ENCODE results near the gene ABCA12. TPM values are rescaled to one million over a fixed set of nuclear protein-coding genes. Genes with fewer than 3 reads are reported as not detected.

Gene ABCA12
- total and polyA plus RNA-seq, 2 donors (not counting 3 experiments of a cell fraction or from before 2014, with no cell fraction given) = not detected

GRCh38 chr2:215136669-215137328, 1.6 kb downstream of the ABCA12 start:
- H3K9me3 ChIP-seq (replicated peaks; ENCODE audit: control insufficient read depth, insufficient read depth, low read length) = no peaks in the 10 kb centered on the region
- BruUV-seq (replicated peaks) = no TSS peak
- ChIA-PET POLR2A (no interaction called here), CTCF (no interaction called here)
- FAIRE-seq (no peak), DNase-seq (ENCODE audit: low read depth, low spot score) (no peak)
- H3K27ac ChIP-seq (ENCODE audit: insufficient read depth, low read depth, low read length) = no peak overlapping the region
- no peak overlapping the region for H3K9ac ChIP-seq (replicated peaks; ENCODE audit: extremely low read depth, insufficient read depth, low read length)
- intact Hi-C loops (cut with micrococcal nuclease) = no loop called here
- H3K79me2 ChIP-seq (ENCODE audit: control insufficient read depth, insufficient read depth, low read length) = no peaks in the 10 kb centered on the region
- H3K36me3 ChIP-seq (ENCODE audit: control insufficient read depth in 2 of 2, extremely low read depth in 1 of 2, insufficient read depth in 2 of 2, low read length in 2 of 2) = no peaks in the 10 kb centered on the region
- H3K4me1 ChIP-seq (ENCODE audit: control insufficient read depth, extremely low read depth, insufficient read depth, low read length) = no peaks in the 10 kb centered on the region
- H3K9me1 ChIP-seq (replicated peaks; ENCODE audit: control insufficient read depth, extremely low read depth, insufficient read depth, low read length) = no peaks in the 10 kb centered on the region
- no peak overlapping the region for H3K4me3 ChIP-seq (replicated peaks in 1 of 3; ENCODE audit: insufficient read depth in 1 of 3, low read depth in 1 of 3, low read length in 3 of 3)
- H2AFZ ChIP-seq (ENCODE audit: low read depth, low read length) = no peak overlapping the region
- no peaks in the 10 kb centered on the region for H4K20me1 ChIP-seq (replicated peaks; ENCODE audit: control insufficient read depth, extremely low read depth, insufficient read depth, low read length)
- no peak for TF ChIP-seq GATA2 (IDR thresholded peaks at IDR 0.05; ENCODE audit: insufficient read depth, insufficient read length, low read depth, low read length)
- no peak for TF ChIP-seq POLR2A (IDR thresholded peaks at IDR 0.05; ENCODE audit: low read depth, low read length)
- peaks cover 0 to 2% of the 10 kb centered on the region in 2 experiments for H3K27me3 ChIP-seq (ENCODE audit: control insufficient read depth in 2 of 2, insufficient read depth in 2 of 2, low read length in 2 of 2)
- H3K4me2 ChIP-seq (ENCODE audit: insufficient read depth, low read length) = no peak overlapping the region
- dilution Hi-C loops (cut with MboI; ENCODE audit: extremely low pct_ligation_motif_present, low sequenced_read_pairs) = no loop called here

DNA sequence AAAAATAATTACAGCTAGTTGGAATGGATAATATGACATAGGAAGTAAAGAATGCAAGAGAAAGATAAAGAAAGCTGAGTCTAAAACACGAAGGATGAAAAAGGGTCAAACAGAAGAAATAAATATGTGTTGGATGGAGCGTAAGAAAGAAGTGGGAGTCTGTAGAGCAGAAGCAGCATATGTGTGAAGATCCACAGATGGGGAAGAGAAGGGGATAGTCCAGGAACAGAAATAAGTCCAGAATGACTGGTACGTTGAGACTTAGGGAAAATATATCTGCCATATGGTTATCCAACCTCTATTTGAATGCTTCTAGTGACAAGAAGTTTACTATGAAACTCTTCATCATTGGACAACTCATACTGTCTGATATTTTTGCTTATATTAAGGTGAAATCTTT, 18.0 kb downstream of the ABCA12 start:
- no peak overlapping the region for H3K4me2 ChIP-seq (ENCODE audit: insufficient read depth, low read length)
- FAIRE-seq (no peak), DNase-seq (ENCODE audit: low read depth, low spot score) (no peak)
- H3K27me3 ChIP-seq (ENCODE audit: control insufficient read depth in 2 of 2, insufficient read depth in 2 of 2, low read length in 2 of 2) = no peaks in the 10 kb centered on the region
- H3K9ac ChIP-seq (replicated peaks; ENCODE audit: extremely low read depth, insufficient read depth, low read length) = no peak overlapping the region
- POLR2A ChIA-PET = no interaction called here
- no TSS peak for BruUV-seq (replicated peaks)
- H4K20me1 ChIP-seq (replicated peaks; ENCODE audit: control insufficient read depth, extremely low read depth, insufficient read depth, low read length) = no peaks in the 10 kb centered on the region
- TF ChIP-seq POLR2AphosphoS5 (IDR thresholded peaks at IDR 0.05; ENCODE audit: insufficient read depth, low read depth, low read length) (no peak), POLR2A (IDR thresholded peaks at IDR 0.05; ENCODE audit: low read depth, low read length) (no peak), MAX (IDR thresholded peaks at IDR 0.05; ENCODE audit: insufficient read depth, insufficient read length) (no peak), JUN (IDR thresholded peaks at IDR 0.05; ENCODE audit: borderline replicate concordance, insufficient read depth, insufficient read length, low read depth) (no peak), GATA2 (IDR thresholded peaks at IDR 0.05; ENCODE audit: insufficient read depth, insufficient read length, low read depth, low read length) (no peak), FOS (IDR thresholded peaks at IDR 0.05; ENCODE audit: borderline replicate concordance, insufficient read depth, low read length) (no peak), EZH2 (IDR thresholded peaks at IDR 0.05; ENCODE audit: borderline replicate concordance, low read depth, low read length, severe bottlenecking) (no peak), MYC (IDR thresholded peaks at IDR 0.05; ENCODE audit: low read depth, low read length) (no peak)
- TF ChIP-seq, protein P1, sequence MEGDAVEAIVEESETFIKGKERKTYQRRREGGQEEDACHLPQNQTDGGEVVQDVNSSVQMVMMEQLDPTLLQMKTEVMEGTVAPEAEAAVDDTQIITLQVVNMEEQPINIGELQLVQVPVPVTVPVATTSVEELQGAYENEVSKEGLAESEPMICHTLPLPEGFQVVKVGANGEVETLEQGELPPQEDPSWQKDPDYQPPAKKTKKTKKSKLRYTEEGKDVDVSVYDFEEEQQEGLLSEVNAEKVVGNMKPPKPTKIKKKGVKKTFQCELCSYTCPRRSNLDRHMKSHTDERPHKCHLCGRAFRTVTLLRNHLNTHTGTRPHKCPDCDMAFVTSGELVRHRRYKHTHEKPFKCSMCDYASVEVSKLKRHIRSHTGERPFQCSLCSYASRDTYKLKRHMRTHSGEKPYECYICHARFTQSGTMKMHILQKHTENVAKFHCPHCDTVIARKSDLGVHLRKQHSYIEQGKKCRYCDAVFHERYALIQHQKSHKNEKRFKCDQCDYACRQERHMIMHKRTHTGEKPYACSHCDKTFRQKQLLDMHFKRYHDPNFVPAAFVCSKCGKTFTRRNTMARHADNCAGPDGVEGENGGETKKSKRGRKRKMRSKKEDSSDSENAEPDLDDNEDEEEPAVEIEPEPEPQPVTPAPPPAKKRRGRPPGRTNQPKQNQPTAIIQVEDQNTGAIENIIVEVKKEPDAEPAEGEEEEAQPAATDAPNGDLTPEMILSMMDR (IDR thresholded peaks at IDR 0.05; ENCODE audit: extremely low read depth in 1 of 2, insufficient read depth in 1 of 2, low read depth in 1 of 2, low read length in 2 of 2) = no peak
- no peaks in the 10 kb centered on the region for H3K4me1 ChIP-seq (ENCODE audit: control insufficient read depth, extremely low read depth, insufficient read depth, low read length)
- intact Hi-C loops (cut with micrococcal nuclease) = no loop called here
- dilution Hi-C loops (cut with MboI; ENCODE audit: extremely low pct_ligation_motif_present, low sequenced_read_pairs) = no loop called here
- H3K4me3 ChIP-seq (replicated peaks in 1 of 3; ENCODE audit: insufficient read depth in 1 of 3, low read depth in 1 of 3, low read length in 3 of 3) = no peak overlapping the region
- no peaks in the 10 kb centered on the region for H3K79me2 ChIP-seq (ENCODE audit: control insufficient read depth, insufficient read depth, low read length)
- no peak overlapping the region for H3K27ac ChIP-seq (ENCODE audit: insufficient read depth, low read depth, low read length)
- no peaks in the 10 kb centered on the region for H3K9me1 ChIP-seq (replicated peaks; ENCODE audit: control insufficient read depth, extremely low read depth, insufficient read depth, low read length)
- H3K36me3 ChIP-seq (ENCODE audit: control insufficient read depth in 2 of 2, extremely low read depth in 1 of 2, insufficient read depth in 2 of 2, low read length in 2 of 2) = no peaks in the 10 kb centered on the region
- CTCF ChIA-PET = no interaction called here
- no peak overlapping the region for H2AFZ ChIP-seq (ENCODE audit: low read depth, low read length)
- H3K9me3 ChIP-seq (replicated peaks; ENCODE audit: control insufficient read depth, insufficient read depth, low read length) = no peaks in the 10 kb centered on the region

All from endothelial cell of umbilical vein (primary cell).